ENCODE data around the gene RIN3.

DNA sequence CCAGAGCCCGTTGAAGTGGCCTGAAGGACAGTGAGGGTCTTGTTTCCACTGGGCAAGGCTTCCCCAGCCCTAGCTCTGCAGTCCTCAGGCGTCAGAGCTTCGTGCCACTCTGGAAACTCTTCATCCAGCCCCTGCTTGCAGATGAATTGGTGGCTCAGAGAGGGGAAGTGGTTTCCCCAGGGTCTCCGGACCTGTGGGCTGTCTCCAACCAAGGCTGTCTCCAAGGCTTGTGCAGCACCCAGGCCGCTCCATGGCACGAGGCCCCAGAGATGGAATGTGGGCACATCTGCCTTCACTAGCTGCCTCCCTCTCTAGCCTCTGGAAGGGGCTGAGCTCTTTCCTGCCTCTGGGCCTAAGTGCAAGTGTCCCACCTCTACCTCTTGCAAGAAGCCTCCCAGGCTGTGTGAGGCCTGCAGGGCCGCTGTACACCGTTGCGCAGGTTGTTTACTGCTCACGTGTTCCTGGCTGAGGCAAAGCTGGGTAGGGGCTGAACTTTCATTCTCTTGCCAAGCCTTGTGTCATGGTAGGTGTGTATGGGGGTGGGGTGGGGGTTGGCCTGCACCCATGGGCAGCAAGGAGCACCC is 11.1 kb downstream of the RIN3 start:
- TF ChIP-seq, protein P1, sequence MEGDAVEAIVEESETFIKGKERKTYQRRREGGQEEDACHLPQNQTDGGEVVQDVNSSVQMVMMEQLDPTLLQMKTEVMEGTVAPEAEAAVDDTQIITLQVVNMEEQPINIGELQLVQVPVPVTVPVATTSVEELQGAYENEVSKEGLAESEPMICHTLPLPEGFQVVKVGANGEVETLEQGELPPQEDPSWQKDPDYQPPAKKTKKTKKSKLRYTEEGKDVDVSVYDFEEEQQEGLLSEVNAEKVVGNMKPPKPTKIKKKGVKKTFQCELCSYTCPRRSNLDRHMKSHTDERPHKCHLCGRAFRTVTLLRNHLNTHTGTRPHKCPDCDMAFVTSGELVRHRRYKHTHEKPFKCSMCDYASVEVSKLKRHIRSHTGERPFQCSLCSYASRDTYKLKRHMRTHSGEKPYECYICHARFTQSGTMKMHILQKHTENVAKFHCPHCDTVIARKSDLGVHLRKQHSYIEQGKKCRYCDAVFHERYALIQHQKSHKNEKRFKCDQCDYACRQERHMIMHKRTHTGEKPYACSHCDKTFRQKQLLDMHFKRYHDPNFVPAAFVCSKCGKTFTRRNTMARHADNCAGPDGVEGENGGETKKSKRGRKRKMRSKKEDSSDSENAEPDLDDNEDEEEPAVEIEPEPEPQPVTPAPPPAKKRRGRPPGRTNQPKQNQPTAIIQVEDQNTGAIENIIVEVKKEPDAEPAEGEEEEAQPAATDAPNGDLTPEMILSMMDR (IDR thresholded peaks at IDR 0.05; ENCODE audit: low read depth, low read length, missing input control): no peak
- no peak for TF ChIP-seq SP1 (IDR thresholded peaks at IDR 0.05)
- no peak for TF ChIP-seq RAD21 (IDR thresholded peaks at IDR 0.05)
- TF ChIP-seq EGR1 (IDR thresholded peaks at IDR 0.05; ENCODE audit: low read depth in 2 of 2): no peak
- no peak for TF ChIP-seq RXRA (IDR thresholded peaks at IDR 0.05)
- TF ChIP-seq, protein P2, sequence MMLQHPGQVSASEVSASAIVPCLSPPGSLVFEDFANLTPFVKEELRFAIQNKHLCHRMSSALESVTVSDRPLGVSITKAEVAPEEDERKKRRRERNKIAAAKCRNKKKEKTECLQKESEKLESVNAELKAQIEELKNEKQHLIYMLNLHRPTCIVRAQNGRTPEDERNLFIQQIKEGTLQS (IDR thresholded peaks at IDR 0.05): no peak
- TF ChIP-seq, protein P3, sequence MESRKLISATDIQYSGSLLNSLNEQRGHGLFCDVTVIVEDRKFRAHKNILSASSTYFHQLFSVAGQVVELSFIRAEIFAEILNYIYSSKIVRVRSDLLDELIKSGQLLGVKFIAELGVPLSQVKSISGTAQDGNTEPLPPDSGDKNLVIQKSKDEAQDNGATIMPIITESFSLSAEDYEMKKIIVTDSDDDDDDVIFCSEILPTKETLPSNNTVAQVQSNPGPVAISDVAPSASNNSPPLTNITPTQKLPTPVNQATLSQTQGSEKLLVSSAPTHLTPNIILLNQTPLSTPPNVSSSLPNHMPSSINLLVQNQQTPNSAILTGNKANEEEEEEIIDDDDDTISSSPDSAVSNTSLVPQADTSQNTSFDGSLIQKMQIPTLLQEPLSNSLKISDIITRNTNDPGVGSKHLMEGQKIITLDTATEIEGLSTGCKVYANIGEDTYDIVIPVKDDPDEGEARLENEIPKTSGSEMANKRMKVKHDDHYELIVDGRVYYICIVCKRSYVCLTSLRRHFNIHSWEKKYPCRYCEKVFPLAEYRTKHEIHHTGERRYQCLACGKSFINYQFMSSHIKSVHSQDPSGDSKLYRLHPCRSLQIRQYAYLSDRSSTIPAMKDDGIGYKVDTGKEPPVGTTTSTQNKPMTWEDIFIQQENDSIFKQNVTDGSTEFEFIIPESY (IDR thresholded peaks at IDR 0.05): no peak
- TF ChIP-seq GABPA (IDR thresholded peaks at IDR 0.05 in 1 of 2, conservative IDR thresholded peaks at IDR 0.05 in 1 of 2): no peak
- TF ChIP-seq, protein P4, sequence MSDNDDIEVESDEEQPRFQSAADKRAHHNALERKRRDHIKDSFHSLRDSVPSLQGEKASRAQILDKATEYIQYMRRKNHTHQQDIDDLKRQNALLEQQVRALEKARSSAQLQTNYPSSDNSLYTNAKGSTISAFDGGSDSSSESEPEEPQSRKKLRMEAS (IDR thresholded peaks at IDR 0.05): no peak

Data from liver (tissue), 3 donors.